Endothelial cell of umbilical vein (primary cell): ENCODE data around the gene GAA. TPM values are rescaled to one million over a fixed set of nuclear protein-coding genes. Genes with fewer than 3 reads are reported as not detected.

Experiments used
- BruUV-seq: library from RNA; stranded (reverse); fragments of 400-500 nt; replicated peaks from 2 replicates; lab custom pipeline; 2021; lab: Mats Ljungman, UMichigan
- CTCF ChIA-PET: fragments of 300-600, 350-600 bp; sonication (Branson Sonifier 250); formaldehyde crosslinking; loops from one replicate; lab custom pipeline; 2021; ENCODE audit warnings: antibody characterized with exemption, inconsistent platforms; lab: Charles Lee
- POLR2A ChIA-PET: fragments of 300-600, 350-600 bp; sonication (Branson Sonifier 250); formaldehyde crosslinking; loops from one replicate; lab custom pipeline; 2021; ENCODE audit warnings: antibody characterized with exemption, inconsistent platforms; lab: Charles Lee
- DNase-seq: peaks from one replicate; pipeline ENCODE4 v3.0.0-alpha.2; 2011; ENCODE audit warnings: low read depth, low spot score
- FAIRE-seq: peaks from 2 replicates; lab custom pipeline; 2011; peaks lifted over from hg19 to GRCh38; lab: Jason Lieb, UNC
- H2AFZ ChIP-seq: 2 replicates; pipeline ENCODE4 v1.6.0; 2012; ENCODE audit warnings: low read depth, low read length, control low read depth, inconsistent platforms
- H3K27ac ChIP-seq: 2 replicates; pipeline ENCODE4 v1.5.1; 2011; ENCODE audit warnings: low read depth, mild to moderate bottlenecking, control low read depth, low read length, moderate library complexity; ENCODE audit not compliant: insufficient read depth
- H3K27me3 ChIP-seq, 2 experiments: 2 replicates each; pipeline versions ENCODE4 v1.6.0 to v1.6.1; 2011; ENCODE audit warnings: low read length in 2 of 2, mixed read lengths in 1 of 2; ENCODE audit not compliant: control insufficient read depth in 2 of 2, insufficient read depth in 2 of 2
- H3K36me3 ChIP-seq, 2 experiments: 2 replicates in 1 of 2; 3 replicates in 1 of 2; pipeline ENCODE4 v1.5.1; 2011; ENCODE audit warnings: low read length in 2 of 2, mild to moderate bottlenecking in 1 of 2, moderate library complexity in 1 of 2; ENCODE audit not compliant: control insufficient read depth in 2 of 2, insufficient read depth in 2 of 2; ENCODE audit errors: extremely low read depth in 1 of 2
- H3K4me1 ChIP-seq: 3 replicates; pipeline ENCODE4 v1.5.1; 2011; ENCODE audit warnings: mild to moderate bottlenecking, low read length; ENCODE audit not compliant: control insufficient read depth, insufficient read depth; ENCODE audit errors: extremely low read depth
- H3K4me2 ChIP-seq: 2 replicates; pipeline ENCODE4 v1.6.1; 2011; ENCODE audit warnings: low read length, control low read depth, mixed read lengths; ENCODE audit not compliant: insufficient read depth
- H3K4me3 ChIP-seq, 3 experiments: fragments of 200-600 bp in 1 of 3; sonication (generic), shearing (Covaris generic) in 1 of 3; replicated peaks in 1 of 3; 2 replicates each; pipeline ENCODE4 v1.5.1; 2011 to 2016; ENCODE audit warnings: control low read depth in 3 of 3, low read length in 3 of 3, mild to moderate bottlenecking in 2 of 3, inconsistent platforms in 1 of 3, low read depth in 1 of 3, moderate library complexity in 1 of 3; ENCODE audit not compliant: insufficient read depth in 1 of 3
- H3K79me2 ChIP-seq: 2 replicates; pipeline ENCODE4 v1.6.0; 2012; ENCODE audit warnings: low read length, inconsistent platforms; ENCODE audit not compliant: control insufficient read depth, insufficient read depth
- H3K9ac ChIP-seq: replicated peaks from 2 replicates; pipeline ENCODE3; 2011; ENCODE audit warnings: low read length, control low read depth; ENCODE audit not compliant: insufficient read depth; ENCODE audit errors: extremely low read depth
- H3K9me1 ChIP-seq: replicated peaks from 3 replicates; pipeline ENCODE4 v1.6.0; 2011; ENCODE audit warnings: mild to moderate bottlenecking, low read length; ENCODE audit not compliant: control insufficient read depth, insufficient read depth; ENCODE audit errors: extremely low read depth
- H3K9me3 ChIP-seq: replicated peaks from 2 replicates; pipeline ENCODE4 v1.5.1; 2012; ENCODE audit warnings: low read length, inconsistent platforms; ENCODE audit not compliant: control insufficient read depth, insufficient read depth
- H4K20me1 ChIP-seq: replicated peaks from 2 replicates; pipeline ENCODE3; 2011; ENCODE audit warnings: mild to moderate bottlenecking, low read length; ENCODE audit not compliant: control insufficient read depth, insufficient read depth; ENCODE audit errors: extremely low read depth
- CTCF ChIP-seq, 2 donors: IDR thresholded peaks; 1 replicate in 1 of 2; 2 replicates in 1 of 2; pipeline ENCODE4 v1.5.1; 2011; ENCODE audit warnings: low read length in 2 of 2, mild to moderate bottlenecking in 2 of 2, moderate library complexity in 2 of 2, control low read depth in 1 of 2, inconsistent platforms in 1 of 2, low read depth in 1 of 2; ENCODE audit not compliant: insufficient read depth in 1 of 2; ENCODE audit errors: extremely low read depth in 1 of 2
- EZH2 ChIP-seq: IDR thresholded peaks from 2 replicates; pipeline ENCODE4 v1.6.1; 2012; ENCODE audit warnings: borderline replicate concordance, low read depth, mild to moderate bottlenecking, moderate library complexity, low read length, inconsistent platforms; ENCODE audit not compliant: severe bottlenecking
- FOS ChIP-seq: IDR thresholded peaks from 2 replicates; pipeline ENCODE4 v1.6.1; 2011; ENCODE audit warnings: mild to moderate bottlenecking, low read length, moderate library complexity, borderline replicate concordance; ENCODE audit not compliant: insufficient read depth
- GATA2 ChIP-seq: IDR thresholded peaks from 2 replicates; pipeline ENCODE4 v1.7.0; 2011; ENCODE audit warnings: low read depth, mild to moderate bottlenecking, moderate library complexity, mixed read lengths, low read length; ENCODE audit not compliant: insufficient read length, insufficient read depth
- JUN ChIP-seq: IDR thresholded peaks from 2 replicates; pipeline ENCODE4 v1.6.1; 2011; ENCODE audit warnings: borderline replicate concordance, low read depth; ENCODE audit not compliant: insufficient read length, insufficient read depth
- MAX ChIP-seq: IDR thresholded peaks from 2 replicates; pipeline ENCODE4 v1.6.1; 2011; ENCODE audit not compliant: insufficient read depth, insufficient read length
- MYC ChIP-seq: IDR thresholded peaks from one replicate; pipeline ENCODE4 v1.6.1; 2011; ENCODE audit warnings: mild to moderate bottlenecking, low read depth, low read length
- POLR2A ChIP-seq: IDR thresholded peaks from 2 replicates; pipeline ENCODE4 v1.6.1; 2012; ENCODE audit warnings: low read depth, mild to moderate bottlenecking, control low read depth, low read length
- POLR2AphosphoS5 ChIP-seq: IDR thresholded peaks from 2 replicates; pipeline ENCODE4 v1.6.1; 2012; ENCODE audit warnings: low read depth, mild to moderate bottlenecking, control low read depth, low read length, moderate library complexity; ENCODE audit not compliant: insufficient read depth
- dilution Hi-C: fragments of 300-500 bp; cut with MboI; formaldehyde crosslinking; loops from one replicate; pipeline ENCODE4 v1.15.0; 2019; ENCODE audit warnings: low sequenced_read_pairs; ENCODE audit not compliant: extremely low pct_ligation_motif_present
- intact Hi-C: fragments of 100-400 bp; cut with micrococcal nuclease; formaldehyde crosslinking; loops from one replicate; pipeline ENCODE4 v1.10.0; 2022
- polyA plus RNA-seq, 4 experiments: library from polyadenylated mRNA; depleted of rRNA in 3 of 4; stranded (reverse) in 3 of 4; unstranded in 1 of 4; fragments of >200 nt; gene quantifications; 2 replicates each; pipeline versions ENCODE4 v1.2.1 to v1.2.3, GENCODE V29; 2011 to 2012; ENCODE audit warnings: missing spikeins in 1 of 4
- total RNA-seq: library from RNA; stranded (reverse); gene quantifications from 2 replicates; pipeline ENCODE4 v1.2.3, GENCODE V29; 2021

Gene GAA
- total and polyA plus RNA-seq, 2 donors (not counting 3 experiments of a cell fraction or from before 2014, with no cell fraction given): 26.3 to 49.7 TPM

- Histone ChIP-seq H3K27ac (no peak overlapping the region), H3K4me3 (no peak overlapping the region), H3K9ac (no peak overlapping the region), H3K9me3 (no peaks in the 10 kb centered on the region), H3K27me3 (no peaks in the 10 kb centered on the region), H3K4me2 (no peak overlapping the region), H3K79me2 (no peaks in the 10 kb centered on the region), H3K9me1 (no peaks in the 10 kb centered on the region), H3K4me1 (no peaks in the 10 kb centered on the region), H4K20me1 (no peaks in the 10 kb centered on the region), H3K36me3 (no peaks in the 10 kb centered on the region), H2AFZ (no peak overlapping the region)
- ChIA-PET CTCF (interaction anchor here (1.8 to 3.8 kb wide), 2 partner anchors 9 to 10 kb away, joined by 5 to 23 read pairs; partner anchors contain the start of gene GAA), POLR2A (no interaction called here)
- no peak for FAIRE-seq
- intact Hi-C loops: no loop called here
- DNase-seq: no peak
- dilution Hi-C loops: no loop called here
- TF ChIP-seq MYC (no peak), MAX (no peak), EZH2 (no peak), CTCF (IDR thresholded peaks at IDR 0.05; ENCODE audit: extremely low read depth in 1 of 2, insufficient read depth in 1 of 2, low read depth in 1 of 2, low read length in 2 of 2) (no peak), GATA2 (no peak)
- no TSS peak for BruUV-seq
Measured at GRCh38 chr17:80091376-80091775, 10.0 kb upstream of the GAA start.

GRCh38 chr17:80092959-80093358, 8.4 kb upstream of the GAA start:
- POLR2A ChIA-PET: no interaction called here

More at GRCh38 chr17:80092959-80093358, 8.4 kb upstream of the GAA start:
- Histone ChIP-seq H3K27me3 (no peaks in the 10 kb centered on the region), H3K4me2 (no peak overlapping the region), H4K20me1 (no peaks in the 10 kb centered on the region), H3K9me1 (no peaks in the 10 kb centered on the region), H3K27ac (no peak overlapping the region), H2AFZ (no peak overlapping the region), H3K4me1 (no peaks in the 10 kb centered on the region), H3K36me3 (no peaks in the 10 kb centered on the region), H3K9me3 (no peaks in the 10 kb centered on the region), H3K9ac (no peak overlapping the region), H3K4me3 (no peak overlapping the region), H3K79me2 (no peaks in the 10 kb centered on the region)
- dilution Hi-C loops: no loop called here
- no TSS peak for BruUV-seq
- TF ChIP-seq POLR2A (no peak), MYC (no peak), CTCF (IDR thresholded peaks at IDR 0.05; ENCODE audit: extremely low read depth in 1 of 2, insufficient read depth in 1 of 2, low read depth in 1 of 2, low read length in 2 of 2) (no peak), EZH2 (no peak), MAX (no peak), GATA2 (no peak), FOS (no peak), JUN (no peak), POLR2AphosphoS5 (no peak)
- FAIRE-seq (no peak), DNase-seq (no peak)
- CTCF ChIA-PET: interaction anchor here (1.0 to 3.8 kb wide), 5 partner anchors 8 to 99 kb away, joined by 3 to 23 read pairs (median 3); partner anchors contain the start of gene GAA
- intact Hi-C loops: no loop called here
